HG02642 (cell line): ENCODE data around the gene MIER2.
"Not testable (repeated sequence)": the region's sequence is repeated elsewhere in the genome, so short reads cannot be mapped to it uniquely, and the experiment has no call there.

Experiments
- ATAC-seq: cut with Tn5 transposase; IDR thresholded peaks from one replicate; pipeline ENCODE4 v1.9.1; 2021; ENCODE audit warnings: mild to moderate bottlenecking; ENCODE audit not compliant: unreplicated experiment, poor library complexity

MIER2 gene

DNA sequence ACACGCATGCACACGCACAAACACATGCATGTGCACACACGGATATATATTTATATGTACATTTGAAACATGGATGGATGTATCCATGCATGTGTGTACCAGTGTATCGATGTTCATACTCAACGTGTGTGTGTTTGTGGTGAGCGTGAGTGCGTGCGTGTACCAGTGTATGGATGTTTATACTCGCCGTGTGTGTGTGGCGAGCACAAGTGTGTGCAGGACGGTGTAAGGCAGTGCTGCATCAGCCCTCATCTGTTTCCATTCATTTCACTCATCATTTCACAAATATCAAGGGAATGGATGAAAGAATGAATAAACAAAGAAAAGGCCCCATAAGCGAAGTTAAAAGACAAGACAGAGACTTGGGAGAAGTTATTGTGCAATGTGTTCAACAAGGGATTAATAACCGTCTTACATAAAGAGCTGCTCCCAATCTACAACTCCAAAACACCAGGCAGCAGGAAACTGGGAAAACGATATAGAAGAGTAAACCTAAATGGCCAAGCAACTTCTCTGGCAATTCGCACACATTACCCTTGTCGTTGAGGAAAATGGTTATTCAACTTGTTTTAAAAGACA, 21.7 kb upstream of the MIER2 start:
- no peak for ATAC-seq

DNA sequence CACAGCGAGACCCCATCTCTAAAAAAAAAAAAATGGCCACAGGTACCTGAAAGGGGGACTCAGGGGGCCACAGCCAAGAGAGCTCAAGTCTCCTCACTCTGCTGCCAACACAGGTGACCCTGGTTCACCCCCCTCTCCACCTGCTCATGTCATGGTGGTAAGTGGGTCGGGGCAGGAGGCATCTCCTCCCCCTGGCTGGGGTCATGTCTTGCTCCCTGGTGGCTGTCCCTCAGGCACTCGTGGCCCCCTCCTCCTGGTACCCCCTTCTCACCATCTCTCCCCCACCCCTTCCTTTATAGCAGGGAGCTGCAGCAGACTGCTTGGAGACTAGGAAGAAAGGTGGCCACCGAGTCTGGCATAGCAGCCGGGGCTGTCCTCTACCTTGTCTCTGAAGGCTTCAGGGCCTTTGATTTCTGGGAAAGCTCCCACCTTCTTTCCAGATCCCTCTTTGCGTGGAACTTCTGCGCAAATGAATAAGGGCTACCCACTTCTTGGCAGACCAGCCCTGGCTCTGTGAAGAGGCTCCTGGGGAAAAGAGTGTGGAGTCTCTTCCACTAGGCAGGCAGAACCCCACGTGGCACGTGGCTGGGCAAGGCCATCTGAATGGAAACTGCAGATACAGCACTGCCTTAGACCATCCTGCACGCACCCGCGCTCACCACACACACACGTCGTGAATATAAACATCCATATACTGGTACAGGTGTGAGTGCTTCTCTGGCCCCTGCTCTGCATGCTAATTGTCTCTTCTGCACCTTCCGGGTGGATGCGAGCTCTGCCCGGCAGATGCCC, 20.1 kb upstream of the MIER2 start:
- ATAC-seq, result no peak

DNA sequence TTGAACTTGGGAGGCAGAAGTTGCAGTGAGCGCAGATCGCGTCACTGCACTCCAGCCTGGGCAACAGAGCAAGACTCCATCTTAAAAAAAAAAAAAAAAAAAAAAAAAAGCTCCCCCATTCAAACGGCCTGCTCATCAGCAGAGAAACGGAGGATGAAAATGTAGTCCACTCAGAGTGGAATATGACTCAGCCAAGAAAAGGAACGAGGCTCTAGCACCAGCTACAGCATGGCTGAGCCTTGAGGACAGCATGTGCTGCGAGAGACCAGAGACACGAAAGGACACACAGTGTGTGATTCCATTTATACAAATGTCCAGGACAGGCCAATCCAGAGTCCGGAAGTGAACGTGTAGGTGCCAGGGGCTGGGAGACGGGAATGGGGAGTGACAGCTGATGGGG, 18.1 kb upstream of the MIER2 start:
- no peak for ATAC-seq

DNA sequence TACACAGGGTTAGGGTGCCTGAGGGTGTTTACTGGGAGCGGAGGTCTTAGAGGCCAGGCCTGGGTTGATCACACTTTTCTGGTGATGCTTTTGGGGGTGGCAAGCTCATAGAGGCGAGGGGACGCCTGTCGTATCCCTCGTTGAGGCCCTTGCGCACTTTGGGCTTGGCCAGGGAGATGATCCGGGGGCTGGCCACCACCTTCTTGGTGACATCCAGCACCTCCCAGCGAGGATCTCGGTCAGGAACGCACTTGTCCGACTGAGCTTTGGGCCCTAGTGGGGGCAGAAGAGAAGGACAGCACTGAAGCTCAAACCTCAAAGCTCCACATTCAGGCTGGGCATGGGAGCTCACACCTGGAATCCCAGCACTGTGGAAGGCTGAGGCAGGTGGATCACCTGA, 17.6 kb upstream of the MIER2 start:
- ATAC-seq, result no peak

DNA sequence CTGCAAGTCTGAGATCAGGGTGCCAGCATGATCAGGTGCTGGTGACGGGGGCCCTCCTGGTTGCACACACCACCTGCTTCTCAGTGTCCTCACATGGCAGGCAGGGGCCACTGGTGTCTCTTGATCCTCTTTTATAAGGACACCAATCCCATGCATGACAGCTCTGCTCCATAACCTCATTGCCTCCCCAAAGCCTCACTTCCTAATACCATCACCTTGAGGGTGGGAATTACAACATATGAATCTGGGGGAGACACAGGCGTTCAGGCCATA, 15.0 kb upstream of the MIER2 start:
- ATAC-seq, result no peak

DNA sequence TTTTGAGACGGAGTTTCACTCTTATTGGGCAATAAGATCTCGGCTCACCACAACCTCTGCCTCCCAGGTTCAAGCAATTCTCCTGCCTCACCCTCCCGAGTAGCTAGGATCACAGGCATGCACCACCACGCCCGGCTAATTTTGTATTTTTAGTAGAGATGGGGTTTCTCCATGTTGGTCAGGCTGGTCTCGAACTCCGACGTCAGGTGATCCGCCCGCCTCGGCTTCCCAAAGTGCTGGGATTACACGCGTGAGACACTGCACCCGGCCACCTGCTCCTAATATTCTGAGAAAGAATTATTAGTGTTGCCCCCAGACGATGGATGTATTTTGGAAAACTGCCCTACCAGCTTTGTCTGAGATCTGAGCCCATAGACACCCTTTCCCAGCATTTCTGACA, 10.9 kb upstream of the MIER2 start:
- ATAC-seq, result not testable (repeated sequence)

DNA sequence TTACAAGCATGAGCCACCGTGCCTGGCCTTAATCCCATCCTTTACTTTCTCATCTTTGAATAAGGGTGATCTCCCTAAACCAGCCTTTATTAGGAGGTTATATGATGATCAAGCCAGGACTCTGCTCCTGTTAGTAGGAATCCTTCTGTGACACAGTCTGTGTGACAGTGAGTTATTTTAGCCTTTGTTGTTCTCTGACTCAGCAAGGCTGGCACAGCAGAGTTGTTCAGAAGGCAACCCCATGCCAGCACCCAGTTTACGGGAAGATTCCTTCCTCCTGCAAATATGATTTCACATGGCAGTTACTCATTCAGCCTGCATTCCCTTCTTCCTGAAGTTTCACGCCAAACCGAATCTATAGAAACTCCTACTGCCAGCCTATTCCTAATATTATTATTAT, 10.5 kb upstream of the MIER2 start:
- ATAC-seq, result no peak

DNA sequence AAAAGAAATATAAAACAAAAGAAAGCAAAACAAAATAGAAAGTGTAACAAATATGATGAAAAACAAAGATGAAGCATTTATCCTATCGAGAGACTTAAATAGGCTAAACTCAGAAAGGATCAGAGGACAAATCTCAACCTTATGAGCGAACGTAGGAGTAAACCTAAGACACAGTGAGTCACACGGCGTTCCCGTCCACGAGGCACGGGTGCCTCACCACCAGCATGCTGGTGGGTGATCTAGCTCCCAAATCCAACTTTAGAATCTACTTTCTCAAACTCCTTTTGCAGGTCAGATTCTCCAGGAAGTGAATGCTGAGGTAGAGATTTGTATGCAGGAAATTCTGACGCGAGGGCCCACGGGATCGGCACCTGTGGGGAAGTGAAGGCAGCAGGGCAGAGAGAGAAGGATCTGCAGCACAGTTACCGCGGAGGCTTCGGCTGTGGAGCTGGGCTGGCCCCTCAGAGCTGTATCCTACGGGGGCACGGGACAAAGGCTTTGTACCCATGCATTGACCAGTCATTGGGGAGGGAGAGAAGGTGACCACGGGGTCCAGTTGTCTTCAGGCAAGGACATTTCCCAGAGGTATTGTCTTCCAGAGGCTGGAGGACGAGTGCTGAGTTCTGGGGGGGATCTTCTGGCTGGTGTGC, 7.5 kb upstream of the MIER2 start:
- ATAC-seq, result no peak

DNA sequence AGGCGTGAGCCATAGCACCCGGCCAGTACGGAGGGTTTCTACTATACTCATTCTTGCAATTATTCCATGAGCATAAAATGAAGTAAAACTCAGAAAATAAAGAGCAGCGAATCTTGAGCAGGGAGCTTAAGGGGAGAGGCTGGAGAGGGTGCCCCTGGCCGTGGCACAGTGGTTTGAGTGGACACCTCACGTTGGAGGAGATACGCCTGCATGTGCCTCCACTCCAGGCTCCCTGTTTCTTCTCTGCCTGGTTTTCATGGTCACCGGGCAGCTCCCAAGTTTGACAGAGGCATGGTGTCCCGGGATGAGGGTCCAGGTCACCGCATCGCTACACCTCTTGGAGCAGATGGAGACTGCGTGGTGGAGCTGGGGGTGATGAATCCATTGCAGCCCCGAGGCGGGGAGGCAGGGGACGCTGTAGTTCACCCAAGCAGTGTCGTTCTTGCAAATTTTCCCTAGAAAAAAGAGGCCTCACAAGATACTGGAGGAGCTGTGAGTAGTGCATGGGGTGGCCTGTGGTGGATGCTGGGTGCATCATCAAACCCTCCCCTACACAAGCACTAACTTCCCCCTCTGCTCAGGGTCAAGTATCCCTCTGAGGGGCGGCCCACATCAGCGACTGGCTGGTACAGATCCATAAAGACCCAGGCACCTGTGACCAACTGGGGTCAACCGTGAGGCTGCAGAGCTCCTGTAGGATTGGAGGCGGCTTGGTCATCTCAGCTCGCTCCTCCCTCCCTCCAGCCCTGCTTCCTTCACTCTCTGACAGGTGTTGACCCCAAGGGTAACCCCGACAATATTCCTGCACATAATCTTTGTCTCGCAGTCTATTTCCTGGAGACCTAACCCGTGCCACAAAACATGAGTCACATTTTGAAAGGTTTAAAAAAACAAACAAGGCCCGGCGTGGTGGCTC, 3.6 kb upstream of the MIER2 start:
- no peak for ATAC-seq

DNA sequence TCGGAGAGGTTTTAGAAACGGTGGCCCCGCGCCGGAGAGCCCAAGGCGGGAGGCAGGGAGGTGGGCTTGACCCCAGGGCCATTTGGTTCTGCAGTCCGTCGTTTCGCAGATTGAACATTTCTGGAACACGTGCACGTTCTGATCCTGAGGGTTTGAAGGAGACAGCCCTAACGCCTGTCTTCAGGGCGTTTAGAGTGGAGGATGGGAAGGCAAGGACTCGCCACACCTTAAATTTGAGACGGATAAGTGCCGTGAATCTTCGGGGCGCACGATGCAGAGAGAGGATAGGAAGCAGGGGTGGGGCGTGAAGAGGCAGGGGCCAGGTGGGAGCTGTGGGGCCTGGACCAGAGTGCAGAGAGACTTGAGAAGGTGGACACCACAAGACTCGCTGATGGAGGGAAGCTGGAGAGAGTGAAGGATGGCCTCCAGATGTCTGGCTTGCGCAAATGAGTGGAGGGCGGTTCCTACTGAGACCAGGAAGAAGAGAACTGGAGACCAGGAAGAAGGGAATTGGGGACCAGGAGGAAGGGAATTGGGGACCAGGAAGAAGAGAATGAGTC, 804 bp upstream of the MIER2 start:
- ATAC-seq, result no peak

DNA sequence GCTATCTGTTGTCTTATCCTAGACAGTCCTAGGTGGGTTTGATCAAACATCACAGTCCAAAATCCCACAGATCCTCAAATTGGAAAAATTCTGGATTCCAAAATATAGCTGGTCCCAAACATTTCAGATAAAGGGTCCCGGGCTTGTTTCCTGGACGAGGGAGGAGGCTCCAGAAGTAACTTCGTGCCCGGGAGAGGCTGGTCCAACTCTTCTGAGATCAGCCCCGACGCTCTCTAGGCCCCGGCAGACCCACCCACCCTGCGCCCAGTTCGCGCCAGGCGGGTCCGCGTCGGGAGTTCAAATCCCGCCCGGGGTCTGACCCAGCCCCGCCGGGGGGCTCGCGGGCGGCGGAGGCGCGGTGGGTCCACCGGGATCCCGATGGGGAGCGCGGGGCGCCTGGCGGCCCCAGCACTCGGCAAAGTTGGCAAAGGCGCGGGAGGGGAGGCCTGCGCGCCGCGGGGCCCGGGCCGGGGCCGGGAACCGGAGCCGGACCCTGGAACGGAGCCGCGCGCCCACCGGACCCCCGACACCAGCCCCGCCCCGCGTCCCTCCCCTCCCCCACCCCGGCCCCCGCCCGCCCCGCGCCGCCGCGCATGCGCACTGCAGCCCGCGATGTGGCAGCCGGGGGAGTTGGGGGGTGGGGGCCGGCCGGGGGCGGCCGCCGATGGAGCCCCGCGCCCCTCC, 513 bp downstream of the MIER2 start:
- peak; percentile 48 for ATAC-seq

DNA sequence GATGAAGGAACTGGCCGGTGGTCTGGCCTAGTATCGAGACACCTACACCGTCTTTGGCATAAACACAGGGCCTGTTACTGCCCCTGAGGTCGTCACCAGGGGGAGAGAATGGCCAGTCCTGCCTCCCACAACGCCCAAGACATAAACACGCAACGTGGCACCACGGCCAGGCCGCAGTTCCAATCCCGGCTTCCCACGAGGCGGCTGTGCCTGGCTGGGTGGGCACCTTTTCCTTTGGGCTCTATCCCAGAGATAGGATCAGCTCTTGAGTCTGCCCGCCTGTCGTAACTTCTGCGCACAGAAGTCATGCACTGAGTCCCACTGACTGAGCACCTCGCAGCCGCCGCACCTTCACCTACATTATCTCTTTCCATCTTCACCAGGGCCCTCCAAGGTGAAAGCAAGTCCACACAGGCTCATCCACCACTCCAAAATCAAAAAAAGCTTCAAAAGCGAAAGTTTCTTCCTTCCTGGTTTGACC, 1.1 kb downstream of the MIER2 start:
- ATAC-seq, result no peak

DNA sequence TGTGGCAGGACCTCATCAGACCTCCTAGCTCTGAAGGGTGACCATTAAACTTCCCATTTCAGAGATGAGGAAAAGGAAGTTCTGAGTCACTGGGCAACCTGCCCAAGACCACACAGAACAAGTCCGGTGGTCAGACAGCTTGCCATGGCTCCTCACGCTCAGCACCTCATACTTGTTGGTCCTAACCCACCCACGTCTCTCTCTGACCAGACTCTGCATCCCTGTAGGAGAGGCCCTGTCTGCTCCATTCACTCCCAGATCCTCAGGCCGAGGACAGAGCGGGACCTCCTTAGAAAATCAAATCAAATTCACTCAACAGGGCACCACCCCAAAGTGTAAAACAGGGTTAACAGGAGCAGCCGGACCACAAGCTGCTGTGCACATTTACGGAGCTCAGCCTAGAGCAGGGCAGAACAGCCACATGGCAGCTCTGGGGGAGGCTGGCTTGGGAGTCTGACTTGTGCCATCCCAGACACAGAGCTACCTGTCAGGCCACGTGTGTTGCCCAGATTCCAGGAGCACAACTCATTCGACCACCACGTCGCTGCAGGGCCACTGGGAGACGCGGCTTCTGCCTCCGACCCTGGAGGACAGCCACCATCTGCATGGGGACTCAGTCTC, 1.7 kb downstream of the MIER2 start:
- no peak for ATAC-seq

DNA sequence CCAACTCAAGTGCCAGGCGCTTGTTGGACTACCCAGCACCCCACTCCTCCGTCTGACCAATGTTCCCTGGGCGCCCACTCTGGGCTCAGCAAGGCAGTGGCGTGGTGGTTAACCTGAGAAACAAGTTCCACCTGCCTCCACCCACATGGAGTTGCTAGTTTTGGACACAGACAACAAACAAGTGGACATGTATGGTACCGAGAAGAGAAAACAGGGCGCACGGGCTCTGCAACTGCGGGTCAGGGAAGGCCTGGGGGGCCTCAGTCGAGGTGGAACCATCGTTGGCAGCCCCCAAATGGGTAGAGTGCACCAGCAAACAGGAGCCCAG, 2.5 kb downstream of the MIER2 start:
- ATAC-seq, result no peak

DNA sequence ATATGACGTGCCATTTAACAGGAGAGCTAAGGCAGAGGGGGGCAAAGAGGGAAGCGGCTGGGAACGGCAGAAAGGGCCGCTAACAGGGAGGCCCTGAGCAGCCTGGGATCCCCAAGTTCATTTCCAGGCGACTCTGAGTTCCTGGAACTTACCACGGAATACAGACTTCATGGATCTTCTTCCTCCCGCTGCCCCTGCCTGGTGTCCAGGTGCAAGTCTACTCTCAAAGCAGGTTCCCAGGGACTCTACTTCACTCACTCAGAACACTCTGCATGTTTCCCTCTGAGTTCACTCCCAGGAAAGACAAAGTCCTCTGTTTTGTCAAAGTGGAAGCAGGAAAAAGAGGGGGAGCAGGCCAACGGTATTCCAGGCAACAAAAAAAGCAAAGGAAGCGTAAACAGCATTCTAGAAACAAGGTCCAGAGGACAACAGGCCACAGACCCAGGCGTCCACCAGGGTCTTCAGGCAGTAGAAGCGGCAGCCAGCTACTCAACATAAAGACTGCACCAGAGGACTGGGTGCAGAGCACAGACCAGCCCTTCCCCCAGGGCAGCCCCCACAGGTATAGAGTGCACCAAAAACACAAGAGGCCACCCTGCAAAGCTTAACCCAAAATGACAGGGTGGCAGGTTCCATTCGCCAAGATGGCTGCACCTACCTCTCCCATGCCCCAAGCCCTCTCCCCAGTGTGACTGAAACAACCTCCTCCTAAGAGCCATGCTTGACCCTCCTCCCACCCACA, 3.0 kb downstream of the MIER2 start:
- ATAC-seq, result no peak

DNA sequence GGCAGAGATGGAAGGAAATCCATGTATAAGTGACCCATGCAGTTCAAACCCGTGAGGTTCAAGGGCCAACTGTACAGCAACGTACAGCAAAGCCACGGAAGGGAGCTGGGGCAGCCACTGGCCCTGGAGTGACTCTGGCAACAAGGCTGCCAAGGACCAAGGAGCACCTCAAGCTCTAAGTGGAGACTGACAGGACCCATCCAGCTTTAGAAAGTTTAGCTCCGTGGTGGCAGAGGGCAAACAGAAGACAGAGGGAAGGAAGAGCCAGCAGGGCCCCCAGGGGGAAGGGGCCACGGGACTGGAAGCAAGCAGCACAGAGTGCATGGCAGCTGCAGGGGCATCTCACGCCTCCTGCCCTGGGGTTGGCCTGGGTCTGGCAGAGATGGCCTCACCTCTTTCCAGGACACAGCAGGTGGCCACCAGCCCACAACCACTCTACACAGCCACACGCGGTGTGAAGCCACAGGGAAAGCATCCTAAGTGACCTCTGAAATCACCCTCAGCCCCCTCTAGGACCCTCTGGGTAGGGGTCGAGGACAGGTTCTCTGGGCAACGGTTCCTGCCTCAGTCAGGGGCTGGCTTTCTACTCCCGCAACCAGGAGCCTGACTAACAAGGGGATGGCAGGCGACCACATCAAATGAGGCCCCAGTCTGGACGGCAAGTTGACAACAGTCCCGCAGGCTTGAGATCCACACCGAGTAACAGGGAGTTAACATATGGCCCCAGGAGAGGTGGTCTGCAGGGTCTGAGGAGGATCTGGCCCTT, 3.8 kb downstream of the MIER2 start:
- no peak for ATAC-seq

DNA sequence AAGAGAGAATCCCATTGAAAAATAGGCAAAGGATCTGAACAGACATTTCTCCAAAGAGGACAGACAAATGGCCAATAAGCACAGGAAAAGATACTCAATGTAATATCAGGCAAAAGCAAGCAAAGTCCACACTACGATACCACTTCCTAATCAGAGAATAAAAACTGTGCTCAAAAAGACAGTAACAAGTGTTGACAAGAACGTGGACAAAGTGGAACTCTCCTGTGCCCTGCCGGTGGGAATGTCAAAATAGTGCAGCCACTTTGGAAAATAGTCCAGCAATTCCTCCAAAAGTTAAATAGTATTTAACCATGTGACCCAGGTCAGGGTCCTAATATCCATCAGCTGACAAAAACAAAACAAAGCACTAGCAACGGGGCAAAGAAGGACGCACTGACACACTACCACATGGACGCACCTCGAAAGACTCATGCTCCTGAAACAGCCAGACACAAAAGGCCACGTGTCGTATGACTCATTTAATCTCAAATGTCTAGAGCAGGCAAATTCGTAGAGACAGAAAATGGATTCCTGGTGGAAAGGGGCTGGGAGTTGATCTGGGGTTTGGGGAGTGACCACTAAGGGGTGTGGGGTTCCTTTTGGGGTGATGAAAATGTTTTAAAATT, 5.2 kb downstream of the MIER2 start:
- ATAC-seq, result no peak

DNA sequence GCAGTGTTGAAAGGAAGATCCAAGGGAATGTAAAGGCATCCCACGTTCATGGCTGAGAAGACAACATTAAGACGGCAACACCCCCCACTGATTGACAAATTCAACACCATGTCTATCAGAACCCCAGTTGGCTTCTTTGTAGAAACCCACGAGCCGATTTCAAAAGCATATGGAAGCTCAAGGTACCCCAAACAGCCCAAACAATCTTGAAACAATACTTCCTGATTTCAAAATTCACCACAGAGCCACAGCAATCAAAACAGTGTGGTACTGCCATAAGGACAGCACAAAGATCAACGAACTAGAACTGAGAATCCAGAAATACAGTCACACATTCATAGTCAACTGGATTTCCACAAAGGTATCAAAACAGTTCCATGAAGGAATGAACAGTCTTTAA, 6.2 kb downstream of the MIER2 start:
- ATAC-seq, result no peak
